ENCODE results near the gene PLEKHG4B.
"Not testable (repeated sequence)": the region's sequence is repeated elsewhere in the genome, so short reads cannot be mapped to it uniquely, and the experiment has no call there.

Gene PLEKHG4B

GRCh38 chr5:234450-234849 lies 142.5 kb downstream of the PLEKHG4B start:
- DNase-seq: no peak

- DNase-seq: not testable (repeated sequence)
Measured at GRCh38 chr5:235527-235926, 143.6 kb downstream of the PLEKHG4B start.

- not testable (repeated sequence) for DNase-seq
Measured at GRCh38 chr5:237931-238330, 146.0 kb downstream of the PLEKHG4B start.
